Stimulated activated CD8-positive, alpha-beta memory T cell treated with anti-CD3 and anti-CD28 coated beads, Interleukin-15, amount 100 ng/mL, for 48 hours (primary cell): ENCODE results near the gene APH1A.
"Not testable (repeated sequence)": the region's sequence is repeated elsewhere in the genome, so short reads cannot be mapped to it uniquely, and the experiment has no call there.

Source experiments
- DNase-seq, 2 donors: peaks; one replicate each; pipeline ENCODE4 v3.0.0-alpha.2; 2020; ENCODE audit warnings: low read depth in 2 of 2

Gene APH1A

GRCh38 chr1:150268705-150269403 lies at the start of gene APH1A:
Gene APH1A, minus strand, starts transcription at chr1:150269016. Its CDS starts 206 bp downstream, at chr1:150268810.
- peak; percentile 91 for DNase-seq

- not testable (repeated sequence) for DNase-seq
Observed at GRCh38 chr1:150314691-150315090, 45.9 kb upstream of the APH1A start.

- no peak for DNase-seq
Observed at GRCh38 chr1:150311762-150312161, 42.9 kb upstream of the APH1A start.

GRCh38 chr1:150309758-150310508 lies 41.1 kb upstream of the APH1A start:
- DNase-seq, result no peak

- DNase-seq, result not testable (repeated sequence)
Observed at GRCh38 chr1:150308585-150308984, 39.8 kb upstream of the APH1A start.

DNA sequence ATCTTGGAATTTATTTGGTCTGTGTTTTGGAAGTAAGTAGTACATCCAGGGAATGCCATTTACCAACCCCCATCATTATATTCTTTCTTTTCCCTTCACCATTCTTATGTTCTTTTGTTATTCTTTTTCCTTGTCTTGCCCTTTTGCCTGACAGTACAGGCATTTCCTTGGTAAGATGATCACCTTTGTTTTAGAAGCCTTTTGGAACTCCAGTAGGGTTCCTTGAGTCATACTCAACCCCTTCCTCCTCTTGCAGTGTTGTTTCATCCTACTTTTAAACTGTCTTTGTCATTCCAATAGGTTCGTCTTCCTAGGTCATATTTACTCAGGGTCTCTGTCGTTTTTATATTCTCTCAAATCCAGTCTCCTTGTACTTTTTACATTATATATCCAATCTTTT lies 34.1 kb upstream of the APH1A start:
- no peak for DNase-seq

- DNase-seq, result no peak
Observed at GRCh38 chr1:150302338-150302737, 33.5 kb upstream of the APH1A start.

GRCh38 chr1:150299716-150300115 lies 30.9 kb upstream of the APH1A start:
- no peak for DNase-seq

DNA sequence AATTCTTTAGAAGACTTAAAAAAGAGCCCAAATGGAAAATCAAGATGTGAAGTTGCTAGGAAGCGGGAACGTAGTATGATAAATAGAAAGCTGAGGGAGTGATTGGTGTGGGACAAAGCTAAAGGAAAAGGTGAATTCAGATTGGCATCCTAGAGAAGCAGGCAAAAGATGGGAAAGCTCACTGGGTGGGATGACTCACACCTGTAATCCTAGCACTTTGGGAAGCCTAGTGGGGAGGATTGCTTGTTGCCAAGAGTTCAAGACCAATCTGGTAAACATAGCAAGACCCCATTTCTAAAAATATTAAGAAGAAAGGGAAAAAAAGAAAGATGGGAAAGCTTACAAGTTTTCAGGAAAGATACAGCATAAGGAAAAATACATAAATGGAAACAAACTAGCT lies 26.7 kb upstream of the APH1A start:
- no peak for DNase-seq

DNA sequence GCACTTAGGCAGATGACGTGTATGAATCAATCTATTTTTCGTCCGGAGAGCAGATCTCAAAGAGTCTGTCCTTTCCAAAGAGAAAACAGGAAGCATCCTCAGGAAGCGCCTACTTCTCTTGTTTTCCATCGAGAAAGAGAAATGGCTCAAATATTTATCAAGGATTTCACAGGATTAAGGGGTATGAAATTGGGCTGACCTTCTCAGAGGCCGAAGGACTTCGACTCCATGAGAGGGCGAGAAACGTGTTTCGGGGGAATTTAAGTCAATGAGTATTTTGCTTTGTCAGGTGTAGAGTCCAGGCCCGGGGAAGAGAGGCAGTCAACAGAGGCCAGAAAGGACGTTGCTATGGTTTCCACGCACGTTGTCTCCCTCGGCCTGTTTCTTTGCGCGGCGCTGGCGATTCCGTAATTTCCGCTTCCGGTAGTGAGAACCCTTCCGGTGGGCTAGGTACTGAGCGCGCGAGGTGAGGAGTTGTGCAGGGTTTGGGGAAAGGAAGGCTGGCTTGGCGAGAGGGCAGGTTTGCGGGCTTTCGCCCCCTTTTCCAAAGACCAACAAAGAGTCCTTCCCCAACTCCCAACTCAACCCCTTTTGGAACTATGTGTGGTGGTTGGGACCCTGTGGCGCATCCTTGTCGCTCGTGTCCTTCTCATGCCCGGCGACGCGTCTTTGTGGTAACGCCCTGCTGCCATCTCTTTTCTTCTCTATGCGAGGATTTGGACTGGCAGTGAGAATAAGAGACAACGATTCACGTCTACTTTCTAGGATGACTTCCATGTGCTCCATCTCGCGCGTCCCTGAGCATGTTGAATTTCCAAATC lies 24.8 kb upstream of the APH1A start, which contains the start of gene MRPS21:
Gene MRPS21 (plus strand): TSS at position 429 of the 821 bp plus-strand sequence. CDS start 506 bp downstream, outside the sequence.
- peak; percentile 80 for DNase-seq

- no peak for DNase-seq
Observed at GRCh38 chr1:150288822-150289221, 20.0 kb upstream of the APH1A start.

GRCh38 chr1:150288382-150288781 lies 19.6 kb upstream of the APH1A start:
- DNase-seq, result no peak

DNA sequence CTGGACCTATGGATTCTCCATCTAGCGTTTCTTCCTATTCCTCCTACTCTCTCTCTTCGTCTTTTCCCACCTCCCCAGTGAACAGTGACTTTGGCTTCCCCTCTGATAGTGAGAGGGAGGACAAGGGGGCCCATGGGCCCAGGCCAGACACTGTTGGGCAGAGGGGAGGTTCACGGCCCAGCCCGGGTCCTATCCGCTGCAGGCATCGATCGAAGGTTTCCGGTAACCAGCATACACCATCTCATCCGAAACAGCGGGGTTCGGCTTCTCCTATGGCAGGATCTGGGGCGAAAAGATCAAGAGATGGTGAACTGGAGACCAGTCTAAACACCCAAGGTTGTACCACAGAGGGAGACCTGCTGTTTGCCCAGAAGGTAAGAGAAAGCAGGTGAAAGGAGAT lies 14.4 kb upstream of the APH1A start:
- DNase-seq, result no peak

DNA sequence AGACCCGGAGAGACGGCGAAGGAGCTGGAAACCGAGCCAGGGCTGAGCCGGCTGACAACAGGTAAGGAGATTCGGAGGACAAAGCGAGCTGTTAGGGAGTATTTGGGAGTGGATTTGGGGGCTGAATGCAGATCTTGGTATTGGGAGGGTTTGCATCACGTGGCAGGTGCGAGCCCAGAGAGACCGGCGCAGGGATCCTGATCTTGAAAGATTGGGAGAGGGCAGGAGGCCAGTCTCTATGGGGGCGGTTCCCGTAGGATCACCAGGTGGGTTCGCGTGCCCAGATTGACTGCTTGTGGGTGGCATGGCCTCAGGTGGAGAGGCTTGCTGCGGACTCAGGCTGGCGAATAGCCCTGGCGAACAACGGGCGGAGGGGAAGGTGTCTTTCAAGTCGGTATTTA lies 13.7 kb upstream of the APH1A start:
- no peak for DNase-seq

DNA sequence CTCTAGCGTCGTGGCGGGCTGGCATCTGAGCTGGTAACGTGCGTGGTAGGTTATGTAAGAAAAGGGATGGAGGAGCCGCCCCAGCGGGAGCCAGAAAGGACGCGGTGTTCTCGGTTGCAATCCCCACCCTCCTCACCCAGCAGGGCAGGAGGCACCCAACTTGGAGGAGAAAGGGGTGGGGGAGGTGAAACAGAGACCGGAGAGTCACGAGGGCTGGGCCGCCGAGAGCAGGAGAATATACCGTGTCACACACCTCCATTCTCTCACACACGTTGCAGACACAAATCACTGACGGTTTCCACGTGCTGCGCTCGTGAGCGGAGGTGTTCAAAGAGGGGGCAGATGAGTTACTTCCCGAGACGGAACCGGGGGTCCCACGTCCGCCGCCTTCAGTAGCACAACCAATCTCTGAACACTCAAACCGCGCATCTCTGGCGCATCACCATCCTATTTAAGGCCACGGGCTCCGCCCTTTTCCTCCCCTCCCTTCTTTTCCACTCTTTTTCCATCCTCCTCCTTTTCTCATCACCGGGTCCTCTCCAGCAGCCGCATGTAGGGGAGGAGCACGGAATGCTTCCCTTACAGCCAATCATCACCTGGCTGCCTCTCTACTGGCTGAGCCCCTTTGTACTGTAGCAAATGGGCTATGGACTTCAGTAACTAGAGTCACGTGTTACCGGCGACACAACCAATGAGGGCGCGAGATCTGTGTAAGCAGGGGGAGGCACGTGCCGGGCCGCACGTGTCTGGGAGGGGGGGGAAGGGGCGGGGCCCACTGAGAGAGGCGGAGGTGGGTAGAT lies 13.1 kb upstream of the APH1A start, which contains the start of gene CIART:
Gene CIART (plus strand): TSS at position 797 of the 800 bp plus-strand sequence. CDS start 714 bp downstream, outside the sequence.
- DNase-seq, result peak; percentile 42 to 61

DNA sequence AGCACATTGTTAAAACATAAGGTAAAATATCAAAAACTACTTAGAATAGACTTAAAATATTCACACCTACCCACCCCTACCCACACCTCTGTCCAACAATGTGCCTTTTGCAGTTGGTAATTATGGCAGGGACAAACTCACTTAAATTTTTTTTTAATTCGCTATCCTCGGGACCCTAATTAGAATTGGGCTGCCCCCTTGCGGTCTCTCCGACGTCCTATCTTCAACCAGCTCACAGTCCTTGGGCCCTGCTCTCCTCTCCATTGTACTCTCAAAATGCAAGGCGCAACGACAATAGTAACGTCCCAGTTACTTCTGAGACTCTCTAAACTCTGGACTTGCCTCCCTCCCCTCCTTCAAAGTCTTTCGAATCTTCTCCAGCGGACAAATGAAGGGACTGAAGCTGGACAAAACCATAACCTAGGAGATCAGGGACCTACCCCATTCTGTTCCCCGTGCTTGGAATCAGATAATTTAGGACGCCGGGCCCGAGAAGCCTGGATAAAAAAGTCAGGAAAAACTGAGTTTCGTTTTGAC lies 12.5 kb upstream of the APH1A start:
- peak; percentile 30 to 38 for DNase-seq

DNA sequence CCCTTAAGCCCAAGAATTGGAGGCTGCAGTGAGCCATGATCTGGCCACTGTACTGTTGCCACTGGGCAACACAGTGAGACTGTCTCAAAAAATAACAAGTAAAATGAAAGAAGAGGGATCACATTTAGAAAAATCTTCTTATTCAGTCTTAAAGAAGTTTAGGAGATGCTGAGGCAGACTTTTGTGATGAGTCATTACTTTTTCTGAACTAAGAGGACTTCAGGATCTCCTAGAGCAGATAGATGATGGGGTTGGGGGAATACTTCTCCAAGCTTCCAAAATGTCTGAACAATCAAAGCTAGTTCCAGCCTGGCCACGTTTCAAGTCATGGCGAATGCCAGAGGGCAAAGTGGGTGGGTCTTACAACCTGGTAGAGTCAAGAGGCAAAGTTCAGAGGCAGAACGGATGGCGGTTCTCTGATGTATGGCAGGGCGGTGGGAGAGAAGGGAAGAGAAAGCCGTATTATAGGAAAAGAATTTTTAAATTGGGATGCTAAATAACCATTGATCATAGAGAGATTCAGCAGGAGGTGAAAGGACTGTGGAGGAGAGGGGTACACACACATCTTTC lies 11.4 kb upstream of the APH1A start:
- no peak for DNase-seq

DNA sequence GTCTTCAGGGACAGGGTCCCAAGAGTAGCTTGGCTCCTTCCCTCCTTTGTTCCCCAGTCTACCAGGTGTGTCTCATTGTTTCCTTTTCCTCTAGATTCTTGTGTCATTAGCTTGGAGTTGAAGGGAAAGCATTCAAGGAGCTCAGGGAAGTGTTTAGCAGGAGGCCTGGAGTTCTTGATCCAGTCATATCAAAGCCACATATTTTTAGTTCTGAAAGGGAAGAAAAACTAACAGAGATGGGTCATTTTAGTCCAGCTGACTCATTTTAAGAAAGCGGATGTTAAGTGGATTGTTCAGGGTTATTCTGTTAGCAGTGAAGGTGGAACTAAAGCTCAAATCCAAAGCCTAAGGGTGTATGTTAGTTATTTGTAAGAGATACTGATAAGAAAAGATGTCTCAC lies 4.5 kb upstream of the APH1A start:
- no peak for DNase-seq

DNA sequence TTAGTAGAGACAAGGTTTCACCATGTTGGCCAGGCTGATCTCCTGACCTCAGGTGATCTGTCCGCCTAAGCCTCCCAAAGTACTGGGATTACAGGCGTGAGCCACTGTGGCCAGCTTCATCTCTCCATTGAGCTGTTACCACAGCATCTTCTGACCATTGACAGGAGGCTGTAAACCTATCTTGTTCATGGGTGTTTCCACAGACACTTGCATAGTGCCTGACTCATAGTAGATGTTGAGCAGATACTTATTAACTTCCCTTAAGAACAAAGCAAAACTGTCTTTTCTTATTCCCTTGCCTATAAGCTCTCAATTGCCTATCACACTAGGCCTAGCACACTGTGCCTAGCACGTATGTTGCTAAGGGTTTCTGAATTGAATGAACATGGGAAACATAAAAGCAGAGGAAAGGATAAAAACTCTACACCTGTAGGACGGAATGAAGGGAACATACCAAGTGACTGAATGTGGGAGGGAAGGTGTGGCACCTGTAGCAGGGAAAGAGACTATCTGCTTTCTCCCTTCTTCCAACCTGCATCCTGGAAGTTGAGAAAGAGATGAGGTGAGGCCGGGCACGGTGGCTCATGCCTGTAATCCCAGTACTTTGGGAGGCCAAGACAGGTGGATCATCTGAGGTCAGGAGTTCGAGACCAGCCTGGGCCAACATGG lies 2.6 kb upstream of the APH1A start:
- DNase-seq, result no peak

DNA sequence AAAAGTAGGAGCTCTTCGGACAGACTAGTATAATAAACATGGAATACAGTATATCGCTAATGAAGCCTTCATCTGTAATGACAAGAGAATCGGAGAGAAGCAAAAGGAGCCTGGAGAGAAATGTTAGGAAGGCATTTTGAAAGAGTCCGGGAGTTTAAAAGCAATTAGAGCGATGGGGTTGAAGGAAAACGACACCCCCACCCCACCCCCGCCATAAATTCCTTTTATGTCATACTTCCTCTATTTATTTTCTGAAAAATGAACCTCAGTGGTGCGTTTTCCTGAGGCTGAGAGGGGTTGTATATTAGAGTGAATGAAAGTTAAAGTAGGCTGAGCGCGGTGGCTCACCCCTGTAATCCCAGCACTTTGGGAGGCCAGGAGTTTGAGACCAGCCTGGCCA lies 635 bp upstream of the APH1A start:
- no peak for DNase-seq
